Parathyroid adenoma (tissue), 2 donors: ENCODE results near the gene PCGF6.
"Not testable (repeated sequence)": the region's sequence is repeated elsewhere in the genome, so short reads cannot be mapped to it uniquely, and the experiment has no call there.

ENCODE experiments used
- H2AFZ ChIP-seq: fragments of 300-600 bp; sonication (generic); one replicate; pipeline ENCODE4 v1.7.0; 2017; ENCODE audit warnings: antibody characterized with exemption, mild to moderate bottlenecking
- H3K27ac ChIP-seq: fragments of 300-600 bp; sonication (generic); one replicate; pipeline ENCODE4 v1.7.0; 2017
- H3K27me3 ChIP-seq: fragments of 300-600 bp; sonication (generic); one replicate; pipeline ENCODE4 v1.7.0; 2017; ENCODE audit warnings: low read length; ENCODE audit not compliant: control insufficient read depth, insufficient read depth
- H3K36me3 ChIP-seq: fragments of 300-600 bp; sonication (generic); one replicate; pipeline ENCODE4 v1.7.0; 2017; ENCODE audit warnings: low read length; ENCODE audit not compliant: control insufficient read depth, insufficient read depth
- H3K4me1 ChIP-seq: fragments of 300-600 bp; sonication (generic); one replicate; pipeline ENCODE4 v1.7.0; 2017; ENCODE audit warnings: control low read depth
- H3K4me2 ChIP-seq: fragments of 300-600 bp; sonication (generic); one replicate; pipeline ENCODE4 v1.7.0; 2017; ENCODE audit warnings: low read length
- H3K4me3 ChIP-seq: fragments of 300-600 bp; sonication (generic); one replicate; pipeline ENCODE4 v1.7.0; 2017; ENCODE audit warnings: low read depth, low read length
- H3K79me2 ChIP-seq: fragments of 300-600 bp; sonication (generic); one replicate; pipeline ENCODE4 v1.7.0; 2017; ENCODE audit warnings: control low read depth
- H3K9ac ChIP-seq: fragments of 300-600 bp; sonication (generic); one replicate; pipeline ENCODE4 v1.7.0; 2017; ENCODE audit warnings: mild to moderate bottlenecking
- H3K9me3 ChIP-seq: fragments of 300-600 bp; sonication (generic); one replicate; pipeline ENCODE4 v1.7.0; 2017; ENCODE audit warnings: low read length; ENCODE audit not compliant: control insufficient read depth
- CTCF ChIP-seq: fragments of 300-600 bp; sonication (generic); IDR thresholded peaks from one replicate; pipeline ENCODE4 v1.7.0; 2017; ENCODE audit warnings: antibody characterized with exemption, mild to moderate bottlenecking
- donor health status: primary hyperparathyroidism.

Gene PCGF6

GRCh38 chr10:103367782-103368518, 17.0 kb upstream of the PCGF6 start, which contains the start of gene TAF5:
TAF5 (plus strand) TSS chr10:103367976; CDS start chr10:103367990, 14 bp downstream.
- peak within 1 kb of the TSS; percentile 89 for H3K4me2 ChIP-seq
- H3K9me3 ChIP-seq = no peaks in the 10 kb centered on the region
- peak; percentile 28 for TF ChIP-seq CTCF
- peaks cover 14% of the 10 kb centered on the region for H3K79me2 ChIP-seq
- peak within 1 kb of the TSS; percentile 79 for H3K4me3 ChIP-seq
- no peaks in the 10 kb centered on the region for H3K36me3 ChIP-seq
- H3K27me3 ChIP-seq = no peaks in the 10 kb centered on the region
- H3K9ac ChIP-seq = peak within 1 kb of the TSS; percentile 7
- H2AFZ ChIP-seq = peak within 1 kb of the TSS; percentile 93
- peak within 1 kb of the TSS; percentile 75 for H3K27ac ChIP-seq
- no peaks in the 10 kb centered on the region for H3K4me1 ChIP-seq

- Histone ChIP-seq H3K79me2 (peaks cover 14% of the 10 kb centered on the region), H3K27me3 (no peaks in the 10 kb centered on the region), H3K9me3 (no peaks in the 10 kb centered on the region), H3K4me2 (peak overlapping the region; percentile 89), H3K9ac (no peak overlapping the region), H3K27ac (peak overlapping the region; percentile 75), H3K4me1 (no peaks in the 10 kb centered on the region), H3K4me3 (peak overlapping the region; percentile 79), H2AFZ (peak overlapping the region; percentile 93), H3K36me3 (no peaks in the 10 kb centered on the region)
- no peak for TF ChIP-seq CTCF
Measured at GRCh38 chr10:103367379-103367781, 16.4 kb upstream of the PCGF6 start.

GRCh38 chr10:103360791-103361190, 9.9 kb upstream of the PCGF6 start:
- not testable (repeated sequence) for H3K79me2 ChIP-seq, H3K36me3 ChIP-seq, H3K9ac ChIP-seq, H3K27ac ChIP-seq, H2AFZ ChIP-seq, H3K4me1 ChIP-seq, H3K27me3 ChIP-seq, H3K4me2 ChIP-seq, H3K4me3 ChIP-seq, H3K9me3 ChIP-seq

- H3K9me3 ChIP-seq, H3K27ac ChIP-seq, H3K27me3 ChIP-seq, H2AFZ ChIP-seq, H3K4me3 ChIP-seq, H3K79me2 ChIP-seq, H3K9ac ChIP-seq, H3K4me1 ChIP-seq, H3K36me3 ChIP-seq, H3K4me2 ChIP-seq: not testable (repeated sequence)
Measured at GRCh38 chr10:103359493-103359892, 8.6 kb upstream of the PCGF6 start.

DNA sequence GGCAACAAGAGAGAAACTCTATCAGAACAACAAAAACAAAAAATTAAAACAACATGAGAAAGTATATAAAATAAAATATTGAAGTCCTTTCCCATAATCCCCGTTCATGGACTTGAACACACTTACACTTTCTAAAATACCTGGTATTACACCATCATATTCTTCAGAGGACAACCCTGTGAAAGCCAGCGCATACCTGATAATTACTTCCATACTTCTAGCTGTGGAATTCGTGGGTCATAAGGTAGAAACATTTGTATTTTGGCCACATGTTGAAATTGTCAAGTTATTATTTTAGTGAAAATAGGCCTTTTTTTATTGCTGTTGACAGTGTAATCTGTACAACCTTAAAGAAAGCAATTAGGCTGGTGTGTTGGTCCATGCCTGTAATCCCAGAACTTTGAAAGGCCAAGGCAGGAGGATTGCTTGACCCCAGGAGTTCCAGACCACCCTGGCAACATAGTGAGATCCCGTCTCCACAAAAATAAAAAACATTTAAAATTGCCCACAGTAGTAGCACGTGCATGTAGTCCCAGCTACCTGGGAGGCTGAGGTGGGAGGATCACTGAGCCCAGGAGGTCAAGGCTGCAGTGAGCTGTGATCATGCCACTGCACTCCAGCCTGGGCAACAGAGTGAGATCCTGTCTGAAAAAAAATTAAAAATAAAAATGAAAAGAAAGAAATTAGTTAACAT, 5.1 kb upstream of the PCGF6 start:
- H3K27me3 ChIP-seq = no peaks in the 10 kb centered on the region
- no peak overlapping the region for H3K4me2 ChIP-seq
- H2AFZ ChIP-seq = no peak overlapping the region
- H3K79me2 ChIP-seq = no peaks in the 10 kb centered on the region
- no peaks in the 10 kb centered on the region for H3K9me3 ChIP-seq
- TF ChIP-seq CTCF = no peak
- H3K9ac ChIP-seq = no peak overlapping the region
- no peaks in the 10 kb centered on the region for H3K36me3 ChIP-seq
- H3K4me1 ChIP-seq = peaks cover 4% of the 10 kb centered on the region
- H3K27ac ChIP-seq = no peak overlapping the region
- no peak overlapping the region for H3K4me3 ChIP-seq

- H2AFZ ChIP-seq, H3K4me1 ChIP-seq, H3K4me3 ChIP-seq, H3K9me3 ChIP-seq, H3K36me3 ChIP-seq, H3K9ac ChIP-seq, H3K27ac ChIP-seq, H3K4me2 ChIP-seq, H3K79me2 ChIP-seq, H3K27me3 ChIP-seq: not testable (repeated sequence)
Measured at GRCh38 chr10:103354567-103354966, 3.6 kb upstream of the PCGF6 start.
